ENCODE data around the gene RNF8. TPM values are rescaled to one million over a fixed set of nuclear protein-coding genes. Genes with fewer than 3 reads are reported as not detected.
"Not testable (repeated sequence)": the region's sequence is repeated elsewhere in the genome, so short reads cannot be mapped to it uniquely, and the experiment has no call there.

RNF8 gene
- total RNA-seq, 1 donor: 16.6 TPM

DNA sequence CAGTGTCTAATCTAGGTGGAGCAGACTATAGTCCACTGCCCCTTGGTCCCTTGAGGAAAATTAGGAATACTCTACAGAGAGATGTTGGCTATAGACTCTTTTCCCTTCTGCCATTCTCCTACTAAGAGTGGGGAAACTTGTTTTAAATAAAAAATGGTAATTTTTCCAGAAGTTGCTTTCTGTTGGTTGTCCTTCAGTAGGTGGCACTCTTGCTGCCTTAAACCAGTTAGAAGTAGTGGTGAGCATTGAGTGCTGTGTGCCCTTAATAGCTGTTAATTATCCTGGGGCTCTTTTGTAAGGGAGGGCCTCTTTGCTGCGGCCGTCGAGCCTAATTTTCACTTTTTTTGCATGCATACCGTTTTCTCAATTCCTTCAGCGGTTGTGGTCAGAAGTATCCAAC, 82.0 kb downstream of the RNF8 start:
- H3K27ac ChIP-seq (ENCODE audit: low read depth, low read length): no peak overlapping the region
- H3K27me3 ChIP-seq (ENCODE audit: insufficient read depth, low read length): no peaks in the 10 kb centered on the region
- H3K4me3 ChIP-seq (ENCODE audit: insufficient read depth, low read length): no peak overlapping the region
- H3K4me2 ChIP-seq (ENCODE audit: insufficient read depth, low read length): no peak overlapping the region
- no peaks in the 10 kb centered on the region for H3K9me3 ChIP-seq (ENCODE audit: low read depth, low read length)
- no peak for DNase-seq (ENCODE audit: insufficient read length, low spot score, missing footprints)
- peaks cover 22% of the 10 kb centered on the region for H3K36me3 ChIP-seq (ENCODE audit: insufficient read depth, low read length)
- peaks cover 13% of the 10 kb centered on the region for H3K4me1 ChIP-seq (ENCODE audit: insufficient read depth, low read length)
- H2AFZ ChIP-seq (ENCODE audit: low read length): no peak overlapping the region
- H4K20me1 ChIP-seq (ENCODE audit: insufficient read depth, low read length): no peaks in the 10 kb centered on the region
- TF ChIP-seq, protein P1, sequence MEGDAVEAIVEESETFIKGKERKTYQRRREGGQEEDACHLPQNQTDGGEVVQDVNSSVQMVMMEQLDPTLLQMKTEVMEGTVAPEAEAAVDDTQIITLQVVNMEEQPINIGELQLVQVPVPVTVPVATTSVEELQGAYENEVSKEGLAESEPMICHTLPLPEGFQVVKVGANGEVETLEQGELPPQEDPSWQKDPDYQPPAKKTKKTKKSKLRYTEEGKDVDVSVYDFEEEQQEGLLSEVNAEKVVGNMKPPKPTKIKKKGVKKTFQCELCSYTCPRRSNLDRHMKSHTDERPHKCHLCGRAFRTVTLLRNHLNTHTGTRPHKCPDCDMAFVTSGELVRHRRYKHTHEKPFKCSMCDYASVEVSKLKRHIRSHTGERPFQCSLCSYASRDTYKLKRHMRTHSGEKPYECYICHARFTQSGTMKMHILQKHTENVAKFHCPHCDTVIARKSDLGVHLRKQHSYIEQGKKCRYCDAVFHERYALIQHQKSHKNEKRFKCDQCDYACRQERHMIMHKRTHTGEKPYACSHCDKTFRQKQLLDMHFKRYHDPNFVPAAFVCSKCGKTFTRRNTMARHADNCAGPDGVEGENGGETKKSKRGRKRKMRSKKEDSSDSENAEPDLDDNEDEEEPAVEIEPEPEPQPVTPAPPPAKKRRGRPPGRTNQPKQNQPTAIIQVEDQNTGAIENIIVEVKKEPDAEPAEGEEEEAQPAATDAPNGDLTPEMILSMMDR (IDR thresholded peaks at IDR 0.05; ENCODE audit: extremely low read depth, low read depth, low read length): peak; percentile 13
- H3K79me2 ChIP-seq (ENCODE audit: insufficient read depth, low read length): peaks cover 70% of the 10 kb centered on the region

- Histone ChIP-seq H3K27ac (ENCODE audit: low read depth, low read length) (no peak overlapping the region), H3K79me2 (ENCODE audit: insufficient read depth, low read length) (peaks cover 71% of the 10 kb centered on the region), H3K4me1 (ENCODE audit: insufficient read depth, low read length) (peaks cover 11% of the 10 kb centered on the region), H3K4me2 (ENCODE audit: insufficient read depth, low read length) (no peak overlapping the region), H3K36me3 (ENCODE audit: insufficient read depth, low read length) (peaks cover 25% of the 10 kb centered on the region), H2AFZ (ENCODE audit: low read length) (no peak overlapping the region), H3K9me3 (ENCODE audit: low read depth, low read length) (no peaks in the 10 kb centered on the region), H4K20me1 (ENCODE audit: insufficient read depth, low read length) (no peaks in the 10 kb centered on the region), H3K4me3 (ENCODE audit: insufficient read depth, low read length) (no peak overlapping the region), H3K27me3 (ENCODE audit: insufficient read depth, low read length) (no peaks in the 10 kb centered on the region)
- TF ChIP-seq, protein P1 (IDR thresholded peaks at IDR 0.05; ENCODE audit: extremely low read depth, low read depth, low read length): no peak
- no peak for DNase-seq (ENCODE audit: insufficient read length, low spot score, missing footprints)
Observed at GRCh38 chr6:37438930-37439329, 85.1 kb downstream of the RNF8 start.

GRCh38 chr6:37441651-37442050, 87.9 kb downstream of the RNF8 start:
- Histone ChIP-seq H3K79me2 (ENCODE audit: insufficient read depth, low read length) (peaks cover 45% of the 10 kb centered on the region), H3K4me1 (ENCODE audit: insufficient read depth, low read length) (peaks cover 3% of the 10 kb centered on the region), H4K20me1 (ENCODE audit: insufficient read depth, low read length) (no peaks in the 10 kb centered on the region), H2AFZ (ENCODE audit: low read length) (no peak overlapping the region), H3K4me2 (ENCODE audit: insufficient read depth, low read length) (no peak overlapping the region), H3K9me3 (ENCODE audit: low read depth, low read length) (no peaks in the 10 kb centered on the region), H3K27ac (ENCODE audit: low read depth, low read length) (peak overlapping the region; percentile 8), H3K4me3 (ENCODE audit: insufficient read depth, low read length) (no peak overlapping the region), H3K27me3 (ENCODE audit: insufficient read depth, low read length) (no peaks in the 10 kb centered on the region), H3K36me3 (ENCODE audit: insufficient read depth, low read length) (peaks cover 40% of the 10 kb centered on the region)
- TF ChIP-seq, protein P1 (IDR thresholded peaks at IDR 0.05; ENCODE audit: extremely low read depth, low read depth, low read length): no peak
- no peak for DNase-seq (ENCODE audit: insufficient read length, low spot score, missing footprints)

DNA sequence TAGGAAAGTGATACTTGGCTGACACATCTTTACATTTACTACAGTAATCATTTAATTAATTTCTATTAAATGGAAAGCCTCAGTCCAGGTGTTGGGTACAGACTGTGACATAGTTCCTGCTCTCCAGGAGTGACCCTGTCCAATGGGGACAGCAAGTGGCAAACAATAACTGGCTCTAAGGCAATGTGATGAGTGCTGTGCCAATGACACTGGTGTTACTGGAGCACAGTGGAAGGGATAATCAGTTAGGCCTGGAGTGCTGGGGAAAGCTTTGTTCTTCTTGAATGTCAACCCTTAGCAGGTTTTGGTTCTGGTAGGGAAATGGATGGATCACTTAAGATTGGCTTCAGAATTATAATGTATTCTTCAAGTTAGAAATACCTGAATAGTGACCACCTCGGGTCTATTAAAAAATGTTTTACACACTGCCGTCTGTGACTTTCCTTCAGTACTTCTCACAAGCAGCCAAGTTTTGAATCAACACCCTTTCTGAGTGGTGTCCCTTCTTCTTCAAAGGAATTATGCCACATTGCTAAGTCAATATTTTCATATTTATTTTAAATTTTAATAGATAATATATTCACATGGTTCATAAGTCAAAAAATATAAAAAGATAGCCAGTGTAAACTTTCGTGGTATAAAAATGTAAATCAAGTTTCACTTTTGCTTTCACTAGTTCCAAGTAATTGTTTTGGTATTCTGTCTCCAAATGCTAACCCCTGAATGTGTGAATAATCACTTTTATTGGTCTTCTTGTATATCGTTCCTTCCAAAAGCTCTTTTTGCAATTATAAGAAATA, 88.8 kb downstream of the RNF8 start:
- peak overlapping the region; percentile 52 for H3K4me3 ChIP-seq (ENCODE audit: insufficient read depth, low read length)
- no peaks in the 10 kb centered on the region for H3K27me3 ChIP-seq (ENCODE audit: insufficient read depth, low read length)
- no peaks in the 10 kb centered on the region for H4K20me1 ChIP-seq (ENCODE audit: insufficient read depth, low read length)
- H3K79me2 ChIP-seq (ENCODE audit: insufficient read depth, low read length): peaks cover 39% of the 10 kb centered on the region
- peaks cover 43% of the 10 kb centered on the region for H3K36me3 ChIP-seq (ENCODE audit: insufficient read depth, low read length)
- H3K4me1 ChIP-seq (ENCODE audit: insufficient read depth, low read length): peaks cover 3% of the 10 kb centered on the region
- H3K4me2 ChIP-seq (ENCODE audit: insufficient read depth, low read length): peak overlapping the region; percentile 73
- TF ChIP-seq, protein P1 (IDR thresholded peaks at IDR 0.05; ENCODE audit: extremely low read depth, low read depth, low read length): no peak
- no peak for DNase-seq (ENCODE audit: insufficient read length, low spot score, missing footprints)
- no peaks in the 10 kb centered on the region for H3K9me3 ChIP-seq (ENCODE audit: low read depth, low read length)
- peak overlapping the region; percentile 45 for H3K27ac ChIP-seq (ENCODE audit: low read depth, low read length)
- H2AFZ ChIP-seq (ENCODE audit: low read length): peak overlapping the region; percentile 63

GRCh38 chr6:37443216-37443542, 89.4 kb downstream of the RNF8 start:
- not testable (repeated sequence) for H2AFZ ChIP-seq (ENCODE audit: low read length); DNase-seq (ENCODE audit: insufficient read length, low spot score, missing footprints); H3K9me3 ChIP-seq (ENCODE audit: low read depth, low read length); H4K20me1 ChIP-seq (ENCODE audit: insufficient read depth, low read length); H3K27me3 ChIP-seq (ENCODE audit: insufficient read depth, low read length); H3K4me1 ChIP-seq (ENCODE audit: insufficient read depth, low read length)
- H3K27ac ChIP-seq (ENCODE audit: low read depth, low read length): peak overlapping the region; percentile 45
- peaks cover 35% of the 10 kb centered on the region for H3K79me2 ChIP-seq (ENCODE audit: insufficient read depth, low read length)
- H3K4me2 ChIP-seq (ENCODE audit: insufficient read depth, low read length): peak overlapping the region; percentile 73
- peak overlapping the region; percentile 52 for H3K4me3 ChIP-seq (ENCODE audit: insufficient read depth, low read length)
- H3K36me3 ChIP-seq (ENCODE audit: insufficient read depth, low read length): peaks cover 41% of the 10 kb centered on the region

All from osteoblast (primary cell).